H1 (cell line): Measurements from ENCODE around the gene MBNL1.

ENCODE experiments used
- ATF3 ChIP-seq: IDR thresholded peaks from 2 replicates; pipeline ENCODE4 v1.6.1; 2011; ENCODE audit warnings: low read depth, mild to moderate bottlenecking, low read length; ENCODE audit not compliant: insufficient read depth
- BACH1 ChIP-seq: IDR thresholded peaks from 2 replicates; pipeline ENCODE4 v1.6.1; 2012; ENCODE audit warnings: low read length, improper control_type of control experiment
- CTCF ChIP-seq, 3 experiments: IDR thresholded peaks; 1 replicate in 2 of 3; 2 replicates in 1 of 3; pipeline versions ENCODE4 v1.5.1 to v1.6.1; 2011; ENCODE audit warnings: low read length in 3 of 3, mild to moderate bottlenecking in 3 of 3, inconsistent platforms in 2 of 3, low read depth in 1 of 3, moderate library complexity in 1 of 3; ENCODE audit not compliant: insufficient read depth in 1 of 3; ENCODE audit errors: control extremely low read depth in 1 of 3
- HDAC6 ChIP-seq: IDR thresholded peaks from one replicate; pipeline ENCODE4 v1.7.1; 2012; ENCODE audit warnings: low read depth, mild to moderate bottlenecking, inconsistent platforms, low read length, moderate library complexity
- JUN ChIP-seq: IDR thresholded peaks from 2 replicates; pipeline ENCODE4 v1.6.1; 2011; ENCODE audit warnings: low read depth, mild to moderate bottlenecking, improper control_type of control experiment, low read length
- MAX ChIP-seq: IDR thresholded peaks from 2 replicates; pipeline ENCODE4 v1.6.1; 2012; ENCODE audit warnings: inconsistent platforms
- NRF1 ChIP-seq: IDR thresholded peaks from 2 replicates; pipeline ENCODE4 v1.6.1; 2011; ENCODE audit warnings: mild to moderate bottlenecking, low read depth, low read length, improper control_type of control experiment
- POLR2A ChIP-seq, 2 experiments: IDR thresholded peaks; 1 replicate in 1 of 2; 2 replicates in 1 of 2; pipeline ENCODE4 v1.6.1; 2011; ENCODE audit warnings: low read depth in 2 of 2, low read length in 2 of 2, mild to moderate bottlenecking in 2 of 2; ENCODE audit errors: control extremely low read depth in 1 of 2
- SP1 ChIP-seq: IDR thresholded peaks from 2 replicates; pipeline ENCODE4 v1.6.1; 2011; ENCODE audit warnings: low read depth, low read length
- SP4 ChIP-seq: IDR thresholded peaks from 2 replicates; pipeline ENCODE4 v1.6.1; 2012; ENCODE audit warnings: low read length, inconsistent platforms
- TAF1 ChIP-seq: IDR thresholded peaks from 2 replicates; pipeline ENCODE4 v1.6.1; 2011; ENCODE audit warnings: mild to moderate bottlenecking, low read depth, low read length
- TEAD4 ChIP-seq: IDR thresholded peaks from 2 replicates; pipeline ENCODE4 v1.6.1; 2012; ENCODE audit warnings: low read depth, low read length, inconsistent platforms, mixed read lengths

- TF ChIP-seq HDAC6 (no peak), NRF1 (no peak), CTCF (IDR thresholded peaks at IDR 0.05; ENCODE audit: control extremely low read depth in 1 of 3, insufficient read depth in 1 of 3, low read depth in 1 of 3, low read length in 3 of 3) (no peak), SP1 (no peak), SP4 (no peak), MAX (no peak), POLR2A (IDR thresholded peaks at IDR 0.05; ENCODE audit: control extremely low read depth in 1 of 2, low read depth in 2 of 2, low read length in 2 of 2) (no peak), BACH1 (no peak), TAF1 (no peak), JUN (no peak), ATF3 (no peak), TEAD4 (no peak)
Measured at GRCh38 chr3:152313914-152314313, 45.2 kb downstream of the MBNL1 start.
